GM12874 (cell line): ENCODE measurements around the gene NHERF2.
A peak's percentile ranks its signal among the peaks of the same experiment; 100 is the strongest.

Experiments used
- CTCF ChIP-seq: IDR thresholded peaks from 2 replicates; pipeline ENCODE4 v1.5.1; 2011; ENCODE audit warnings: low read depth, mild to moderate bottlenecking, control low read depth, low read length, moderate library complexity; ENCODE audit not compliant: insufficient read depth

NHERF2 gene

GRCh38 chr16:2043667-2044451 is 17.2 kb downstream of the NHERF2 start:
- no peak for TF ChIP-seq CTCF

GRCh38 chr16:2044541-2044940 is 17.8 kb downstream of the NHERF2 start:
- no peak for TF ChIP-seq CTCF

- TF ChIP-seq CTCF: no peak
Measured at GRCh38 chr16:2045965-2046892, 19.5 kb downstream of the NHERF2 start.

- TF ChIP-seq CTCF: no peak
Measured at GRCh38 chr16:2046893-2047329, 20.2 kb downstream of the NHERF2 start.

GRCh38 chr16:2047330-2048115 is 20.8 kb downstream of the NHERF2 start, which contains the start of the genes NTHL1 and TSC2:
Gene NTHL1, minus strand, starts transcription at chr16:2047834. Its CDS starts 11 bp downstream, at chr16:2047823.
Gene TSC2, plus strand, starts transcription at chr16:2047985. Its CDS starts 631 bp downstream, at chr16:2048616.
- TF ChIP-seq CTCF: peak; percentile 7; the same call in 1 of the 2 replicates

- no peak for TF ChIP-seq CTCF
Measured at GRCh38 chr16:2048116-2048543, 21.4 kb downstream of the NHERF2 start.
